GM21723 (cell line): Measurements from ENCODE around the gene WASF2.
"Not testable (repeated sequence)": the region's sequence is repeated elsewhere in the genome, so short reads cannot be mapped to it uniquely, and the experiment has no call there.

Experiments
- ATAC-seq: cut with Tn5 transposase; IDR thresholded peaks from one replicate; pipeline ENCODE4 v1.9.1; 2021; ENCODE audit warnings: mild to moderate bottlenecking, moderate library complexity; ENCODE audit not compliant: unreplicated experiment

The WASF2 gene

DNA sequence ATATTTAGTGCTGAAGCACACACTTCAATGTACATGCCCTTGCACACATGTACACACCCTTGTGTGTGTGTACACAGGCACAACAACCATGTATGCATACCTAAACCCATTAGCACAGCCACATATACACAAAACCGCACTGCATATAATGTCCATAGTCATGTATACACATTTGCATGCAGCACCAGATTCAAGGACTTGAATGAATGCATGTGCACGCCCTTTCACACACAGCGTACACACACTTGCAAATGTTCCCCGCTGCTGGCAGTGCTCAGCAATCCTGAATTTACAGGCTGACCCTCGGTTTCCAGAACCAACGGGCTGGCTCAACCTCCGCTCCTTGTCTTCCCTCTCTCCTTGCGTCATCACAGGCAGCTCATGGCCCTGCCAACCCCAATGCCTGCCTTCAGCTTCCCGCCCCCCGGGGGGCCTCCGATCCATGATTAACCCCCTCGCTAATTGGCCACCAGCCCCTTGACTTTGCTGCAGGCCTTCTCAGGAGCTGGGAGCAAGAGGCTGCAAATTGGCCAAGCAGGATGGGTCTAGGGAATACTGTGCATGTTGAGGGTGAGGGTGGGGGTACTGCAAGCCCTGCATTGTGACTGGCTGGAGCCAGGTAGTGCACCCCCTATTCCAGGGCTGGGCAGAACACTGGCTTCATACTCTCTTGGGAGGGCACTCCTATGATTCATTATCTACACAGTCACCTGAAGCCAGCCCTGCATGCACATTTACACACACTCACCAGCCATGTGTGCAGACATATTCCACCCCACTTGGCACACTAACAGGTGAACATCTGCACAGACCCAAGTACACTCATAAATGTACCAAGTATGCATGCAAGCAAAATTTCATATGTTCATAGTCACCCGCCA, 89.6 kb downstream of the WASF2 start:
- no peak for ATAC-seq

DNA sequence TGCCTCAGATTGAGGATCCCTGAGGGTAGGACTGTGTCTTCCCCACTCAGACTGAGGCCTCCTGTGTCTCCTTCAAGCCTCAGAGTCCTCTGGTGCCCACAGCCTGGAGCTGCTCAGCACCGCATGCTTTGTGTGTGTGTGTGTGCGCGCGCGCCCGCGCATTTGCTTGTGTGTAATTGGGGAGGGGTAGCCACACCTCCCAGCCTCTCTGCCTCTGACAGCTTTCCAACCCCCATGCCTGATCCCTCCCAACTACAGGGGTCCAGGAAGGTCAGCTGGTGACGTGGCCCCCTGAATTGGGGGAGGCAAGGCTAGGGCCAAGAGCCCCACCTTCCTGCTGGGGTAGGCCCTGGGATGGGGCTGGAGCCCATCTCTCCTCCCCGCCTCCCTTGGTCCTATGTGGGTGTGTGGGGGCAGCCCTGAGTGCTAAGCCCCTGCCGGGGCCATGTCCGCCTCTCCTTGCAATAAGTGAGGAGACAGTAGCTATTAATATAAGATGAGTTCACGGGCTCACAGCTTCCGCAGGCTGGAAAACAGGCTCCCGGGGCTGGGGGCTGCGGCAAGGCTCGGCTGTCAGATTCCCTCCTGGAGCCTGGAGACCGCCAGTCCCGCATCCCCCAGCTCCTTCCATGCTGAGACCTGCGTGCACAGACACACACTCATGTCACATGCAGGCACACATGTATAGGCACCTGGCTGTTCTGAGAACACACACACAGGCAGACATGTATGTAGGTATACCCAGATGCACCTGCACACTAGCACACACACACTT, 90.5 kb downstream of the WASF2 start:
- no peak for ATAC-seq

DNA sequence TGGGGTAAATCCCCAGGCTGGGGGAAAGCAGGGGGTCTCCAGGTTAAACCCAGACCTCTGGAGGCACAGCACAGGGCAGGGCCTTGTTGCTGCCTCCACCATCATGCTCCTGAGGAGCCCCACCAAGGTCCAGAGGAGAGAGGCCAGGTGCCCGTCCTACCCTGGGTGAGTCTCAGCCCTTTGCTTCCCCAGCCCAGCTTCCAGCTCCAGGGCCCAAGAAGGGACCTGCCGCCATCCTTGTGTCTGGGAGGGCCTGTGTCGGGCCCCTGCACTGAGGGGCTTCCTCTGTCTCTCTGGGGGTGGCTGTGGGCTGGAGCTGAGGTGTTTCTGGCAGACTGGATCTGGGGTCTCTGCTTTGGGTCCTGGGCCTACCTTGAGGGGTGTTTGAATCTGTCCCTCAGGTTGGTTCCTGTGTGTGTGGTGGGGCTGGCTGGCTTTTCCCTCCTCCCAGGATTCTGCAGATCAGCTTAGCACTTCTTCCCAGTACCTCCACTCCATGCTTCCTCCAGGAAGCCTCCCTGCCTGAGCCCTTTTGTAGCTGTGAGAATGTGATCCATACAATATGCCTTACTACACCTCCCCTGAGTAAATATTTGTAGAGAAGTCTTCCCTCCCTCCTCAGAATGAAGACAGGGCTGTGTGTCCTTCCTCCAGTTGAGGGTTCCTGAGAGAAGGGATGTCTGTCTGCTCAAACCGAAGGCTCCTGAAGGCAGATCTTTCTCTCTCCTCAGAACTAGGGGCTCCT, 91.4 kb downstream of the WASF2 start:
- ATAC-seq: no peak

DNA sequence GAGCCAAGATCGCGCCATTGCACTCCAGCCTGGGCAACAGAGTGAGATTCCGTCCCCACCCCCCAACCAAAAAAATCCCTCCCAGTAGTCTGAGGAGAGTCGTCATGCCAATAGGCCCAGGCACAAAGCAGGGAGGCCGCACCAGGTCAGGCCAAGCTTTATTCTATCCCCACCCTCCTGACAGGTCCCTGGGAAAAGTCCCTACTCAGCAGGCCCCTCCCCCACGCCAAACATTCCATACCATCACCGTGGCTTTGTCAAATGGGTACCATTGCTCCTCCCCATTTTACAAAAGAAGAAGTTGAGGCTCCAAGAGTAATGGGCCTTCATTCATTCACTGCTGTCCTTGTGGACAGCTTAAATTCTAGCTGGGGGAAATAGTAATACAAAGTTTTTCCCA, 92.2 kb downstream of the WASF2 start:
- no peak for ATAC-seq

DNA sequence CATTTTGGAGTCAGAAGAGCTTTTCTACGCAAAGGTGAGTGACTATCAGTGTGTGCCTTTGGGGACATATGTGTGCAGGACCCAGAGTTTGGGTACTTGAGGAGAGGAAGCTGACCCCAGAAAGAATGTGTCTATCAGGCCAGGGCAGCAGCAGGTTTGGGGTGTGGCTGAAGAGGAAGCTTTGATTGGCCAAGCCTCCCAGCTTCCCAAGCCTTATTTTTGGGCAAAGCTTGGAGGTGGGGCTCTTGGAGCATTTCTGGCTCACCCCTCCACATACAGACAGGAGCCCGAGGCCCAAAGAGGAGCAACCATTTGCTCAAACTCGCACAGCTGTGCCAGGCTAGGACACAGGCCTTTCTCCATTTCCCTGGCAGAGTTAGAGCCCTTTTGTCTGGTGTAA, 92.9 kb downstream of the WASF2 start:
- no peak for ATAC-seq

DNA sequence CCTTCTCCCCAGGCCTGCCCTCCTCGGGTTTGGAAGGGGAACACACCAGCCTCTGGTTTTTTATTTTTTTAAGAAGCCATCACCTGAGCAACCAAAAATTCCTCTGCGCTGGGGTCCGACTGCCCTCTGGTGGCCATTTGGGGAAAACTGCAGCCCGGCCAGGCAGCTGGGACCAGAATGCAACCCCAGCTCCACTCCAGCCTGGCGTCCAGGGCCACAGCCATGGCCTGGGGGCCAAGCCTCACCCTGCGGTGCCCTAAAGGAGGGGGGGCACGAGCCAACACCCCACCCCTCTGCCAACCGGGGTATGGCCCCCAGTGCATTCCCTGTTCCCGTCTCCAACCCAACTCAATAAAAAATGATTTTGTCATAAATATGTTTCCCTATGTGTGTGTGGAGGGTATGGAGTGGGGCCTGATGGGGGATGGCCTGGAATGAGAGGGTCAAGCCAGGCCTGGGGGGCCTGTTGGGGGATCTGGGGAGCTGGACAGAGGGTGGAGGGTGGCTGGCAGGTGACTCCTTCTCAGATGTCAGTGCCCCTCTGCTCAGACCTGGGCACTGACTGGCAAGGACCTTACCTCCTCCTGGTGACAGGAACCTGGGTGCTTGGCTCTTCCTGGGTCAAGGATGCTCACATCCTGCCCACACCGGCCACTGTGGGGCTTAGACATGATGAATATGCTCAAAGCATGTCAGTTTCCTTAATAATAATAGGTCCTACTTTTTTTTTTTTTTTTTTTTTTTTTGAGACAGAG, 94.3 kb downstream of the WASF2 start:
- ATAC-seq: no peak

DNA sequence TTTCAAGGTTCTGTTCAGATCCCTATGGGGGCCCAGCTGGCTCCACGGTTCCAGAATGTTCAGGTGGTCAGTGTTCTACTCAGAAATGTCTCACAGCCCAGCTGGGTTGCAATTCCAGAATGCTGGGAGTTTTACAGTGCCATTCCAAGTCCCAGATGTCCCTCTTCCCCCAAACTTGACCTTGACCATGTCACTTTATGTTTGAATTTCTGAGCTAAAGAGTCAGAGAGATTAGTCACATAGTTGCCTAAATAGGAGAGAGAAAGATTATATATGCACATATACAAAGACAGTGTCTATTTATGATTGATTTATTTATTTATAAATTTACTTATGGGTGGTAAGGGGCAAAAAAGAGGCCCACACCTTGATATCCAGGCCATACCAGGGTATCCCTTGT, 95.0 kb downstream of the WASF2 start:
- no peak for ATAC-seq

DNA sequence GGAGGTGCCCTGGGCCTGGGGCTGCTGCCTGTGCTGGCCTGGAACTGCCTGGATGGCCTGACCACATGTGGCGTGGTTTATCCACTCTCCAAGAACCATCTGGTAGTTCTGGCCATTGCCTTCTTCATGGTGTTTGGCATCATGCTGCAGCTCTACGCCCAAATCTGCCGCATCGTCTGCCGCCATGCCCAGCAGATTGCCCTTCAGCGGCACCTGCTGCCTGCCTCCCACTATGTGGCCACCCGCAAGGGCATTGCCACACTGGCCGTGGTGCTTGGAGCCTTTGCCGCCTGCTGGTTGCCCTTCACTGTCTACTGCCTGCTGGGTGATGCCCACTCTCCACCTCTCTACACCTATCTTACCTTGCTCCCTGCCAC, 95.7 kb downstream of the WASF2 start:
- no peak for ATAC-seq

DNA sequence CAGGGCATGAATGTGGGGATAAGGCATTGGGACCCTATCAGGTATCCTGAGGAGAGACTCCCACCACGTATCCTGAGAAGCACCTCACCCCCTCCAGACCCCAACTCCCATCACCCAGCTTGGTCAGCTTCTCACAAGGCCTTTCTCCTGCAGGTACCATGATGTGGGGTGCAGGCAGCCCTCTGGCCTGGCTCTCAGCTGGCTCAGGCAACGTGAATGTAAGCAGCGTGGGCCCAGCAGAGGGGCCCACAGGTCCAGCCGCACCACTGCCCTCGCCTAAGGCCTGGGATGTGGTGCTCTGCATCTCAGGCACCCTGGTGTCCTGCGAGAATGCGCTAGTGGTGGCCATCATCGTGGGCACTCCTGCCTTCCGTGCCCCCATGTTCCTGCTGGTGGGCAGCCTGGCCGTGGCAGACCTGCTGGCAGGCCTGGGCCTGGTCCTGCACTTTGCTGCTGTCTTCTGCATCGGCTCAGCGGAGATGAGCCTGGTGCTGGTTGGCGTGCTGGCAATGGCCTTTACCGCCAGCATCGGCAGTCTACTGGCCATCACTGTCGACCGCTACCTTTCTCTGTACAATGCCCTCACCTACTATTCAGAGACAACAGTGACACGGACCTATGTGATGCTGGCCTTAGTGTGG, 96.2 kb downstream of the WASF2 start:
- ATAC-seq: no peak

DNA sequence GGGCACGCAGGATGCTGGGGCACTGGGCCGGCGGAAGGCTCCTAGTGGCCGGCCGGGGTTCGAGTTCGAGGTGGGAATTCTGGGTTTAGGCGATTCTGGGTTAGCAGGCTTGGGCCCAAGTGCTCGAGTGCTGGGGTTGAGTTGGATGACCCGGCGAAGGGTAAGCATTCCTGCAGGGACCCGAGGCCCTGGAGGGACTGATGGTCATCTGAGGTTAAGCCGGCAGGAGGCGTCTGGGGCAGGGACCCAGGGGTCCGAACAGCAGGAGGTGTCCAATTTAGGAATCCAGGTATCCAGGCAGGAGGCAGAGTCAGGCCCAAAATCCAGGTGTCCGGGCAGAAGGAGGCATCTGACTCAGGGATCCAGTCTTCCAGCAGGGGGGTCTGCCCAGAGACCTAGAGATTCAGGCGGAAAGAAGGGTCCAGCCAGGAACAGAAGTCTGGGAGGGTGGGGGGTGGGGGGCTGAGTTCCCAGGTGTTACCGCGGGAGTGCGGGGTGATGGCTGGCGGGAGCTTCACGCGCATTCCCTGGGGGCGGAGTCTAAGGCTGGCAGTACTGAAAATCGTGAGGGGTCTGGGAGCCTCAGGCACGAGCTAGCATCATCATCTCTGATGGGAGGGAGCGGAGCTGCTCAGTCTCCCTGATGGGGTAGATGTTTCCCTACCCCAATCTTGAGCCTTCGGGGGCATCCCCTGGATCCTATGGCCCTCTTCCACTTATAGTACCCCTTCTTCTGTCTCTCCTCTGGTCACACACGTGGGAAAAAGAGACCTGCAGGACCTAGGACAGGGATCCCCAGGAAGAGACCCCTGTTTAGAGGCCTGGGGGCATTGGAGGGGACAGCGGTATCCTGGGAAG, 97.0 kb downstream of the WASF2 start:
- no peak for ATAC-seq

DNA sequence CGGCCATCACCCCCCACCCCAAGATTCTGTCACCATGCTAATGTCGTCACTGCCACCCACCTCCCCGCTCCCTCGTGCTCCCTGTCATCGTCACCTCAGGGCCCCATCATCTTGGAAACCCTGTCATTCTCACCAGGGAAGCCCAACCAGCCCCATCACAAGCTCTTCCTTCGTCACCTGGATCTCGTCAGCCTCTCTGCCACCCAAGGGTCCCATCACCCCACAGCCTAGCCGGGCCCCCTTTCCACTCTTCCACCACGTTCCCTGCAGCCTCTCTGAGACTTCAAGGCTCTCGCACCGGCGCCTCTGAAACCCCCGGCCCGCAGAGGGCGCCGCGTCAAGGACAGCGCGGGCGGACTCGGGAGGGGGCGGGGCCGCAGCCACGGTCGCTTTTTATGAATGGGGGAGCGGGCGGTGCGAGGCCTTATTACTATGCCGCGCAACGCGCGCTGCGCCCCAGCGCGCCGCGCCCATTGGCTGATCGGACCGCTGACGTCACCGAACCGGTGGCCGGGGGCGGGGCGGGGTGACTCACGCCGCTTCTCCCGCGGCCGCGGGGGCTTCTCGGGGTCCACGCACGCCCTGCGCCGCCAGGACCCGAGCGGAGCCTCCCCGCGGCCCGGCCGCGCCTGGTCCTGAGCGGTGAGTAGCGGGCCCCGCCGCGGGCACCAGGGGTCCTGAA, 97.7 kb downstream of the WASF2 start, which contains the start of gene GPR3:
GPR3 (plus strand) TSS at position 527 of the 682 bp plus-strand sequence. CDS start 1,177 bp downstream, outside the sequence.
- ATAC-seq: peak; percentile 73

DNA sequence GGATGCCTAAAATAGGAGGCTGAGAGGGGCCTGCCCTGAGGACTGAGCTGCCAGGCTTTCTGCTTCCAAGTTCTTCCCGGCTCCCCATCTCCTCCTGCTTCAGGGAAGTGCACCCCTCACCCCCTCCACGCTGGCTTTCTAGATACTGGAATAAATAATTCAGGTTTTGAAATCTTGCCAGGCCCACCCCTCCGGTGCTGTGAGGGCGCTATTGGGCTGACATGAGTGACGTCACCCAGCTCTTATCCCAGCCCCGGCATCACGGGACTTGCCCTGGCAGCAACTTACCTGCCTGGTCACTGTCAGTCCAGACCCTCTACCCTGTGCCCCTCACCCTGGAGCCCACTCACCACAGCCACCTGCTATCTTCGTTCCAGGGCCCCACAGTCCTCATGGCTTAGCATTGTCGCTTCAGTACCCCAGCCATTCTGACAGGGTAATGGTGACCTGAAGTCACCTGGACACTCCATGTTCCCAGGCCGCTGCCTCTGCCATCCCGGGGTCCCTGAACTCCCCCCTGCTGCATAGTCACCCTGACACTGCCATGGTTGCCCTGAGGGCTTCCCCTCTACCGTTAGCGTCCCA, 98.4 kb downstream of the WASF2 start:
- no peak for ATAC-seq

DNA sequence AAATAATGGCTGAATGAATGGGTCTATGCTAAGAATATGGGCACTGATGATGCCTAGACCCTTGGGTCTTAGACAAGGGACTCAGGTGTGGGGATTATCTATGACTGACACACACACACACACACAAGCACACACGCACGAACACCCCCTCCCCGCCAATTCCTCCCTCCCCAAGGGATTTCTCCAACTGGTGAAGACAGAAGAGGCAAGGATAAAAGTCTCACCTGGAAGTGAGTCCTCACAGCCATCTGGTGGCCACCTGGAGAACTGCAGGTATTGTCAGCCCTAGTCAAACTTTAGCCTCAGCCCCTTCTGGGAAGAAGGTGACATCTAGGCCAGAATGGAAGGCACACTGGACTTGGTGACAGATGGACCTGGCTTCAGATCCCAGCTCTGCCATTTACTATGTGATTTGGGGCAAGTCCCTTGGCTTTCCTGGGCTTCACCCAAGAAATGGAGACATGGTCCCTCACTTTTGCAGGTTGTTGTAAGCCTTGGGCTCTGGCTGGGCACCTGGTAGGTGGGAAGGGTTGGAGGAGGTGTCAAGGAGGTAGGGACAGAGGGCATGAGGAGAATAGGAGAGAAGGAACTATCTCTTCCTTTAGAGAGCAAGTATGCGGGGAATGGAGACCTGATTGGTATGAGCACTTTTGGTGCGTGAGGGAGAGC, 101.5 kb downstream of the WASF2 start:
- ATAC-seq: no peak

DNA sequence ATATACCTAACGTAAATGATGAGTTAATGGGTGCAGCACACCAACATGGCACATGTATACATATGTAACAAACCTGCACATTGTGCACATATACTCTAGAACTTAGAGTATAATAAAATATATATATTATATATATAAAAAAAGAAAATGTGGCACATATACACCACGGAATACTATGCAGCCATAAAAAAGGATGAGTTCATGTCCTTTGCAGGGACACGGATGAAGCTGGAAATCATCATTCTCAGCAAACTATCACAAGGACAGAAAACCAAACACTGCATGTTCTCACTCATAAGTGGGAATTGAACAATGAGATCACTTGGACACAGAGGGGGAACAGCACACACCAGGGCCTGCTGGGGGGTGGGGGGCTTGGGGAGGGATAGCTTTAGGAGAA, 105.2 kb downstream of the WASF2 start:
- ATAC-seq: not testable (repeated sequence)

DNA sequence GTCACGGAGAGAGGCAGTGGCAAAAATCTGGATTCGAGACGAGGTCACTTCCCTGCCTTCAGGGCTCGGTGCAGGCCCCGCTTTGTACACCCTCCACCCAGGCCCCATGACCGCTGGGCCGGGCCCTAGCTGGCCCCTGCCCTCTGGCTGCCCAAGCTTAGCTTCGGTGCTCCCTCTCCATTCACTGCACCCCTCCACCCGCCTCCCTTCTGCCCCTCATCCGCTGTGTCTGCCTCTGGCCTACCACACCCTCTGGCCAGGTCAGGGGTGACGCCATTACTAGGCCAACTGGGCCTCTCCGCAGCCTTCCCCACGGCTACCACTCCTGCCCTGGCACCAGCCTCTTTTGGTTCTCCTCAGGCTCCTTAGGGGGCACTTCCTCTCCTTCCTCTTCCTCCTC, 106.3 kb downstream of the WASF2 start:
- ATAC-seq: no peak

DNA sequence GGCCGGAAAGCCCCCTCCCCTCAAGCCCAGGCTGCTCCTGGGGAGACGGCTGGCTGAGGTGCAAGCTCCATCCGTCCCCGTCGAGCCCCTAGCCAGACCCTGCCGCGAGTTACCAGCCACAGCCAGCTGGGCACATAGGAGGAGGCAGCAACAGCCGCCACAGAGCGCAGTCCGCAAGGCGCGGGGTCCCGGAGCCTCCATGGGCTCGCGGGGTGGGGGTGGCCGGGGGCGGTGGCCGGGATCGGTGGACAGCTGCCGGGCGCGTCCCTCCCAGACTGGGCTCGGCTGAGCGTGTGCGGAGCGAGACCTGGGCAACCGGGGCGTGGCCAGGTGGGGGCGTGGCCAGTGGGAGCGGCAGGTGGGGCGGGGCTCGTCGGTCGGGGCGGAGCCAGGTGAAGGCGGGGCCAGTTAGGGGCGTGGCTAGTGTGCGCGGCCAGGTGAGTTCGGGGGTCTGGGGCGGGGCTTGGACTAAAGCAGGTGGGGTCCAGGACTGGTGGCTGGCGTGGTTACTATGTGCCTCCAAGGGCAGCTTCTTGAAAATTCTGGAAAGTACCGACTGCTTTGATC, 106.8 kb downstream of the WASF2 start, which contains the start of gene CD164L2:
CD164L2 (minus strand) TSS at position 295 of the 567 bp plus-strand sequence; CDS start at position 201, 94 bp downstream.
- ATAC-seq: no peak
